Glutamatergic neuron (in vitro differentiated cells): ENCODE results near the gene AMT. TPM values are rescaled to one million over a fixed set of nuclear protein-coding genes. Genes with fewer than 3 reads are reported as not detected.
"Not testable (repeated sequence)": the region's sequence is repeated elsewhere in the genome, so short reads cannot be mapped to it uniquely, and the experiment has no call there.

ENCODE experiments used
- DNase-seq: peaks from one replicate; pipeline ENCODE4 v3.0.0; 2022
- H3K27ac Mint-ChIP-seq: one replicate; pipeline ENCODE4 v1.8.0; 2020; ENCODE audit warnings: mild to moderate bottlenecking, mixed read lengths, inconsistent platforms; ENCODE audit not compliant: unreplicated experiment
- H3K27me3 Mint-ChIP-seq: one replicate; pipeline ENCODE4 v1.8.0; 2020; ENCODE audit warnings: mild to moderate bottlenecking, moderate library complexity, mixed read lengths, inconsistent platforms; ENCODE audit not compliant: unreplicated experiment
- H3K36me3 Mint-ChIP-seq: one replicate; pipeline ENCODE4 v1.8.0; 2020; ENCODE audit warnings: mild to moderate bottlenecking, mixed read lengths, inconsistent platforms; ENCODE audit not compliant: unreplicated experiment
- H3K4me1 Mint-ChIP-seq: one replicate; pipeline ENCODE4 v1.8.0; 2020; ENCODE audit warnings: mild to moderate bottlenecking, low read depth, mixed read lengths, inconsistent platforms; ENCODE audit not compliant: unreplicated experiment
- H3K4me3 Mint-ChIP-seq: one replicate; pipeline ENCODE4 v1.8.0; 2020; ENCODE audit warnings: mild to moderate bottlenecking, mixed read lengths, inconsistent platforms; ENCODE audit not compliant: unreplicated experiment
- H3K9me3 Mint-ChIP-seq: one replicate; pipeline ENCODE4 v1.8.0; 2020; ENCODE audit warnings: mild to moderate bottlenecking, moderate library complexity, mixed read lengths, inconsistent platforms; ENCODE audit not compliant: unreplicated experiment
- CTCF ChIP-seq: fragments of 200-600 bp; sonication (generic); IDR thresholded peaks from one replicate; pipeline ENCODE4 v1.5.0; 2021; ENCODE audit not compliant: partially characterized antibody, unreplicated experiment
- total RNA-seq: library from RNA; stranded (reverse); fragmentation: NEBNext Ultra II Directional; extraction: Animal tissue kit (Norgen Biotek cat#: 25700); gene quantifications from one replicate; pipeline ENCODE4 v1.2.1, GENCODE V29; 2021; ENCODE audit not compliant: unreplicated experiment

Gene AMT
- total RNA-seq, 1 donor from 2014 or later: 12.4 TPM

GRCh38 chr3:49401766-49402165 is 20.5 kb downstream of the AMT start:
- no peak overlapping the region for H3K4me3 Mint-ChIP-seq
- peaks cover 2% of the 10 kb centered on the region for H3K9me3 Mint-ChIP-seq
- H3K27me3 Mint-ChIP-seq: peaks cover 5% of the 10 kb centered on the region
- H3K27ac Mint-ChIP-seq: no peak overlapping the region
- no peak for DNase-seq
- no peak for TF ChIP-seq CTCF
- H3K36me3 Mint-ChIP-seq: no peaks in the 10 kb centered on the region
- peaks cover 12% of the 10 kb centered on the region for H3K4me1 Mint-ChIP-seq

GRCh38 chr3:49399461-49399860 is 22.8 kb downstream of the AMT start:
- H3K27me3 Mint-ChIP-seq: peaks cover 5% of the 10 kb centered on the region
- no peak for DNase-seq
- peaks cover 2% of the 10 kb centered on the region for H3K9me3 Mint-ChIP-seq
- TF ChIP-seq CTCF: no peak
- H3K4me1 Mint-ChIP-seq: peaks cover 12% of the 10 kb centered on the region
- H3K36me3 Mint-ChIP-seq: no peaks in the 10 kb centered on the region
- H3K4me3 Mint-ChIP-seq: no peak overlapping the region
- H3K27ac Mint-ChIP-seq: no peak overlapping the region

- H3K27me3 Mint-ChIP-seq: peaks cover 5% of the 10 kb centered on the region
- no peak for DNase-seq
- H3K4me3 Mint-ChIP-seq: peak overlapping the region; percentile 22
- H3K4me1 Mint-ChIP-seq: peaks cover 12% of the 10 kb centered on the region
- H3K36me3 Mint-ChIP-seq: no peaks in the 10 kb centered on the region
- no peak for TF ChIP-seq CTCF
- H3K27ac Mint-ChIP-seq: peak overlapping the region; percentile 83
- H3K9me3 Mint-ChIP-seq: peaks cover 4% of the 10 kb centered on the region
These were observed 24.8 kb downstream of the AMT start for GRCh38 chr3:49397470-49397869.

- not testable (repeated sequence) for H3K4me3 Mint-ChIP-seq, H3K9me3 Mint-ChIP-seq, H3K4me1 Mint-ChIP-seq, DNase-seq, H3K36me3 Mint-ChIP-seq, H3K27me3 Mint-ChIP-seq, H3K27ac Mint-ChIP-seq
These were observed 31.0 kb downstream of the AMT start for GRCh38 chr3:49391310-49391709.

GRCh38 chr3:49389297-49389696 is 33.0 kb downstream of the AMT start:
- Mint-ChIP-seq H3K4me1 (peaks cover 3% of the 10 kb centered on the region), H3K9me3 (peaks cover 2% of the 10 kb centered on the region), H3K36me3 (no peaks in the 10 kb centered on the region), H3K27me3 (peaks cover 2% of the 10 kb centered on the region), H3K27ac (no peak overlapping the region), H3K4me3 (no peak overlapping the region)
- DNase-seq: no peak
- no peak for TF ChIP-seq CTCF
